Coronary artery (tissue), 2 donors: ENCODE results near the gene FAM50B.

Experiments used
- DNase-seq: peaks from one replicate; pipeline ENCODE4 v3.0.0-alpha.2; 2017; ENCODE audit warnings: low spot score
- H3K27ac ChIP-seq, 2 donors: fragments of 200-600 bp; sonication (generic); one replicate each; pipeline ENCODE4 v1.5.1; 2016 to 2019
- H3K4me3 ChIP-seq: fragments of 200-600 bp; sonication (generic); 2 replicates; pipeline ENCODE4 v1.5.1; 2016; ENCODE audit warnings: mild to moderate bottlenecking, moderate library complexity
- TF ChIP-seq, protein P1 (sequence below): fragments of 200-600 bp; sonication (generic); IDR thresholded peaks from one replicate; pipeline ENCODE4 v1.5.1; 2019; ENCODE audit warnings: antibody characterized with exemption

The FAM50B gene

DNA sequence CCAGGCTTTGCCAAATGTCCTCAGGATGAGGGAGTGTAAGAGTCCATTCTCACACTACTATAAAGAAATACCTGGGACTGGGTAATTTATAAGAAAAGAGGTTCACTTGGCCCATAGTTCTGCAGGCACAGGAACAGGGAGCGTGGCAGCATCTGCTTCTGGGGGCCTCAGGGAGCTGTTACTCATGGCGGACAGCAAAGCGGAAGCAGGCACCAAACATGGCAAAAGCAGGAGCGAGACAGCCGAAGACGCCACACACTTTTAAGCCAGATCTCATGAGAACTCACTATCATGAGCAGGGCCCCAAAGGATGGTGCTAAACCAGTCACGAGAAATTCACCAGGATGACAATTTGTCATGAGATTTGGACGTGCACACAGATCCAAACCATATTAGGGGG lies 22.8 kb downstream of the FAM50B start:
- no peak overlapping the region for H3K27ac ChIP-seq
- no peak overlapping the region for H3K4me3 ChIP-seq
- TF ChIP-seq, protein P1, sequence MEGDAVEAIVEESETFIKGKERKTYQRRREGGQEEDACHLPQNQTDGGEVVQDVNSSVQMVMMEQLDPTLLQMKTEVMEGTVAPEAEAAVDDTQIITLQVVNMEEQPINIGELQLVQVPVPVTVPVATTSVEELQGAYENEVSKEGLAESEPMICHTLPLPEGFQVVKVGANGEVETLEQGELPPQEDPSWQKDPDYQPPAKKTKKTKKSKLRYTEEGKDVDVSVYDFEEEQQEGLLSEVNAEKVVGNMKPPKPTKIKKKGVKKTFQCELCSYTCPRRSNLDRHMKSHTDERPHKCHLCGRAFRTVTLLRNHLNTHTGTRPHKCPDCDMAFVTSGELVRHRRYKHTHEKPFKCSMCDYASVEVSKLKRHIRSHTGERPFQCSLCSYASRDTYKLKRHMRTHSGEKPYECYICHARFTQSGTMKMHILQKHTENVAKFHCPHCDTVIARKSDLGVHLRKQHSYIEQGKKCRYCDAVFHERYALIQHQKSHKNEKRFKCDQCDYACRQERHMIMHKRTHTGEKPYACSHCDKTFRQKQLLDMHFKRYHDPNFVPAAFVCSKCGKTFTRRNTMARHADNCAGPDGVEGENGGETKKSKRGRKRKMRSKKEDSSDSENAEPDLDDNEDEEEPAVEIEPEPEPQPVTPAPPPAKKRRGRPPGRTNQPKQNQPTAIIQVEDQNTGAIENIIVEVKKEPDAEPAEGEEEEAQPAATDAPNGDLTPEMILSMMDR, result no peak
- DNase-seq, result no peak

DNA sequence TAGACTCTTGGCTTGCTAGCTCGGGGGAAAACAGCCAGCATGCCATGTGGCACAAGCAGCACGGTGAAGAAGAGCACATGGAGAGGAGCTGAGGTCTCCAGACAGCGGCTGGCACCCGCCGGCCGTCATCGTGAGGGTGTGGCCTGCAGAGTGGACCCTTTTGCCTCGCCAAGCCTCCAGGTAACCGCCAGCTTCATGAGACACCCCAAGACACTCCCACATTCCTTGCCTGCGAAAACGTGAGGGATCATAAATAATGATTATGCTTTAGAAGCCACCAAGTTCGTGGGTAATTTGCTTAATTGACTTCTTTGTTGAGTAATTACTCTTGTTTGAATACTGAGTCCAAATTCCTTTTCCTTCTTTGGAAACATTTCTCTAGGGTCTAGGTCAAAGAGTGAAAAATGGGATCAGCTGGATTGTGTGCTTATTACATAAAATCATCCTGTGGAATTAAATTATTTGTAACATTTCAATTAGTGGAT lies 23.2 kb downstream of the FAM50B start:
- H3K27ac ChIP-seq, result no peak overlapping the region
- DNase-seq, result no peak
- TF ChIP-seq, protein P1, result no peak
- no peak overlapping the region for H3K4me3 ChIP-seq

DNA sequence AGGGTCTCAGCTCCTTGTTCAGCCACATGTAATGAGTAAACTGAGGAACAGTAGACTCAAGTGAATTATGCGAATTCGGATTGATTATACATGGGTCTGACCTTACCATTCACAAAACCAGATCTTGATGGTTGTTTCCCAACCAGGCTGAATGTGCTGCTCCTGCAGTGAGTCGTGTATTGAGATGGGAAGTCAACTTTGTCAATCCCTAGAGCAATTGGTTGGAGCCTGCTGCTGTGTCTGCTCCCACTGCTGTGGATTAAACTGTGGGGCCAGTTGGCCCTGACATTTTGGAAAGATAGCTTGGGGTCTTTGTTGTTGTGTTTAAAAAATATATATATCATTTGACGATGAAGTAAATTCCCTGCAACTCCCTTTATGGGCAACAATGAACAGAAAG lies 23.9 kb downstream of the FAM50B start:
- Histone ChIP-seq H3K4me3 (no peak overlapping the region), H3K27ac (no peak overlapping the region)
- TF ChIP-seq, protein P1, result no peak
- DNase-seq, result no peak

DNA sequence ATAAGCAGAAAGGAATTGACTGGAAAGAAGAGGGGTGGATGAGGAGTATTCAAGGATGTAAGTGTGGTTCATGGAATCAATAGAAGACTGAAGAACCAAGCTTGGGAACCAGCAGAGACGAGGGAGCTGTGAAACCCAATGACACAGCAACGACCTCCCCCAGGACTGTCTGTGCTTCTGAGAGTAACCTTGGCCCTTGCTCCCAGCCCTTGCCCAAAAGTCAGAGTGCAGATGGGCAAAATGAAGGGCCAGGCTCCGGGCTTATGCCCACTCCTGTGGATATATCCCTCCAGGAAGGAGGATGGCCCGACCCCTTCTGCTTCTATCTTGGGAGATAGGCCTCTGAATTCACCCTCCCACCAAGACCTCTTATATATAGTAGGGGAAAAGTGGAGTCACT lies 24.9 kb downstream of the FAM50B start:
- TF ChIP-seq, protein P1, result no peak
- no peak overlapping the region for H3K27ac ChIP-seq
- H3K4me3 ChIP-seq, result no peak overlapping the region
- no peak for DNase-seq

DNA sequence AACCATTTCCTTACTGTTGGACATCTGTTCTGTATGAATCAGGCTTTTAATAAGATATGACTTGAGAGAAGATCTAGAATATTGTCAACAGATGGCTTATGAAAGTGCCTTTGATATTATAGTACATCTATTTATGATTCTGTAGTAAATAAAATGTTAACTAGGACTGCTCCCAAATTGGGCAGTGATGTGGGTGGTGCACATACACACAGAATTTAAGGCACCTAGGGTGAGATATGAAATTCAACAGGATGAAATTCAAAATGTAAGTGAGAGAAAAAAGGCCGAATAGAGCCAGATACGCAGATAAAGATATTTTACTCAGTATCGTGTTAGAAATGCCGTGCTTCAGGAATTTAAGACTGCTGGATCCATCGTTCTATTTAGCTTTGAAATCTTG lies 26.3 kb downstream of the FAM50B start:
- H3K4me3 ChIP-seq, result no peak overlapping the region
- TF ChIP-seq, protein P1, result no peak
- peak overlapping the region in 1 of 2 donors; percentile 59 for H3K27ac ChIP-seq
- DNase-seq, result no peak

DNA sequence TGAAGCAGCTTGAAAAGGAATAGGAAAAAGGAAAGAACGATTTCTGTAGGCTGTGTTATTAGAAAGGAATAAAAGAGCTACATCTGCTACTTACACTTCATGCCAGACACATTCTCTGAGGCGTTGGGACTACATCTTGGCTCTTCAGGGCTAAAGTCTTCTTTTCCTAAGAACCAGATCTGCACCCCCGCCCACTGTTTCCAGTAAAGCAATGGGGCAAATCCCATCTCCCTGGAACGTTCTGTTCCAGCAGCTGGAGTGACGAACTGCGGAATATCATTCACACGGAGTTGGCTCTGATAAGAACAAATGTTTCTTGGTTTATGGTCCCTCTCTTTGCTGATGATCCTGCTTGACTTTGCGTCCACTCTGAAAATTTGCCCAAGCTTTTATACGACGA lies 26.9 kb downstream of the FAM50B start:
- peak; percentile 83 for DNase-seq
- Histone ChIP-seq H3K27ac (peak overlapping the region in 1 of 2 donors; percentile 59), H3K4me3 (no peak overlapping the region)
- TF ChIP-seq, protein P1, result no peak

DNA sequence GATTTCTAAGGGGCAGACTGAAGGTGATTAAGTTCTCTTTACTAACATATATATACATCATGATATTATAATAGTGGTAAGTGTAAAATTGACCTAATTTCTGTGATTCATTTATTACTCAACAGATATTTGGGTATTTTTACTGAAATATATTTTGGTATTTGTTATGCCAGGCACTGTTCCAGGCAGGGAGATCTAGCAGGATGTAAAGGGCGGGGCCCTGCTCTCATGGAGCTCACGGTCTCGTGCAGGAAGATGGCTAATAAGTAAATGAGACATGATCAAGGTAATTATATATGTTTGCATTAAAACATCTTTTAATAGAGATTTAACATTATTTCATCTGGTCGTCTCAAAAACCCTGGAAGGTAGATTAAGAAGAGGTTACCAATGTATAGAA lies 27.7 kb downstream of the FAM50B start:
- no peak for DNase-seq

More for the DNA sequence above, 27.7 kb downstream of the FAM50B start:
- TF ChIP-seq, protein P1, result no peak
- Histone ChIP-seq H3K4me3 (no peak overlapping the region), H3K27ac (peak overlapping the region in 1 of 2 donors; percentile 50)
